PFSK-1 (cell line): ENCODE data around the gene HAO2.

Experiments
- FOXP2 ChIP-seq: optimal IDR thresholded peaks from 2 replicates; pipeline ENCODE3; 2011; ENCODE audit warnings: borderline replicate concordance, control low read depth, inconsistent platforms; ENCODE audit not compliant: insufficient read depth; ENCODE audit errors: extremely low read length, extremely low read depth
- POLR2AphosphoS5 ChIP-seq: IDR thresholded peaks from 2 replicates; pipeline ENCODE4 v1.6.1; 2012; ENCODE audit warnings: low read depth, mild to moderate bottlenecking, control low read depth, low read length, moderate library complexity
- SIN3A ChIP-seq: IDR thresholded peaks from 2 replicates; pipeline ENCODE4 v1.6.1; 2012; ENCODE audit warnings: mild to moderate bottlenecking, low read length, moderate library complexity, borderline replicate concordance; ENCODE audit not compliant: insufficient read depth
- TAF1 ChIP-seq: IDR thresholded peaks from 2 replicates; pipeline ENCODE4 v1.6.1; 2012; ENCODE audit warnings: low read length, control low read depth, borderline replicate concordance; ENCODE audit not compliant: insufficient read depth
- TF ChIP-seq, protein P1 (sequence below), 2 experiments: IDR thresholded peaks; 2 replicates each; pipeline versions ENCODE4 v1.6.1 to v1.8.0; 2011 to 2012; ENCODE audit warnings: low read depth in 2 of 2, low read length in 2 of 2, control low read depth in 1 of 2, inconsistent platforms in 1 of 2, mild to moderate bottlenecking in 1 of 2, moderate library complexity in 1 of 2; ENCODE audit not compliant: insufficient read depth in 1 of 2

Gene HAO2

DNA sequence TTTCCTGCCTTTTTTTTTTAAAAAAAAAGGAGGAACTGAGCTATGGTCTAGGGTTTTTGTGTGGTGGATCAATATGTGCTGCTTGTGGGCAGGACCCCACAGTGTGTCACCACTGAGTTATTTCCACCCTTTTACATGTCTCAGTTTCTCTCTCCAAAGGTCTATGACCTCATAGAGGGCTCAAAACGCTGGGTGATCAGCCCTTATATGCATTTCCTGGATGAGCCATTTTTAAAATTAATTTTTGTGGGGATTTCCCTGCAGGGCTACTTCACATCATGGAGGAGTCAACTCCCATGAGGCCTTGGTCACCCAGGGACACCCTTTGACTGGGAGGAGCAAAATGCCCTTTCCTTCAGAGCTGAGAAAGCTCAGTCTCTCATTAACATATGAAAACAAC, 20.7 kb upstream of the HAO2 start:
- TF ChIP-seq FOXP2, result no peak
- no peak for TF ChIP-seq SIN3A
- TF ChIP-seq, protein P1, sequence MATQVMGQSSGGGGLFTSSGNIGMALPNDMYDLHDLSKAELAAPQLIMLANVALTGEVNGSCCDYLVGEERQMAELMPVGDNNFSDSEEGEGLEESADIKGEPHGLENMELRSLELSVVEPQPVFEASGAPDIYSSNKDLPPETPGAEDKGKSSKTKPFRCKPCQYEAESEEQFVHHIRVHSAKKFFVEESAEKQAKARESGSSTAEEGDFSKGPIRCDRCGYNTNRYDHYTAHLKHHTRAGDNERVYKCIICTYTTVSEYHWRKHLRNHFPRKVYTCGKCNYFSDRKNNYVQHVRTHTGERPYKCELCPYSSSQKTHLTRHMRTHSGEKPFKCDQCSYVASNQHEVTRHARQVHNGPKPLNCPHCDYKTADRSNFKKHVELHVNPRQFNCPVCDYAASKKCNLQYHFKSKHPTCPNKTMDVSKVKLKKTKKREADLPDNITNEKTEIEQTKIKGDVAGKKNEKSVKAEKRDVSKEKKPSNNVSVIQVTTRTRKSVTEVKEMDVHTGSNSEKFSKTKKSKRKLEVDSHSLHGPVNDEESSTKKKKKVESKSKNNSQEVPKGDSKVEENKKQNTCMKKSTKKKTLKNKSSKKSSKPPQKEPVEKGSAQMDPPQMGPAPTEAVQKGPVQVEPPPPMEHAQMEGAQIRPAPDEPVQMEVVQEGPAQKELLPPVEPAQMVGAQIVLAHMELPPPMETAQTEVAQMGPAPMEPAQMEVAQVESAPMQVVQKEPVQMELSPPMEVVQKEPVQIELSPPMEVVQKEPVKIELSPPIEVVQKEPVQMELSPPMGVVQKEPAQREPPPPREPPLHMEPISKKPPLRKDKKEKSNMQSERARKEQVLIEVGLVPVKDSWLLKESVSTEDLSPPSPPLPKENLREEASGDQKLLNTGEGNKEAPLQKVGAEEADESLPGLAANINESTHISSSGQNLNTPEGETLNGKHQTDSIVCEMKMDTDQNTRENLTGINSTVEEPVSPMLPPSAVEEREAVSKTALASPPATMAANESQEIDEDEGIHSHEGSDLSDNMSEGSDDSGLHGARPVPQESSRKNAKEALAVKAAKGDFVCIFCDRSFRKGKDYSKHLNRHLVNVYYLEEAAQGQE (IDR thresholded peaks at IDR 0.05; ENCODE audit: insufficient read depth in 1 of 2, low read depth in 2 of 2, low read length in 2 of 2), result no peak
- TF ChIP-seq TAF1, result no peak
- TF ChIP-seq POLR2AphosphoS5, result no peak

DNA sequence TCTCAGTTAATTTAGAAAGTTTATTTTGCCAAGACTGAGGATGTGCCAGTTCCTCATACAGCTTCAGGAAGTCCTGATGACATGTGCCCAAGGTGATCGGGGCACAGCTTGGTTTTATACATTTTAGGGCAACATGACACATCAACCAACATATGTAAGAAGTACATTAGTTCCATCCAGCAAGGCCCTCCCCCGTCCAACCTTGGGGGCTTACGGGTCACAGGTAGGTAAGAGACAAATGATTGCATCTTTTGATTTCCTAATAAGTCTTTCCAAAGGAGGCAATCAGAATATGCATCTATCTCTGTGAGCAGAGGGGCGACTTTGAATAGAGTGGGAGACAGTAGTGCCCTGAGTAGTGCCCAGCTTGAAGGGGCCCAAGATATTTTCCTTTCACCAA, 19.6 kb upstream of the HAO2 start:
- TF ChIP-seq, protein P1 (IDR thresholded peaks at IDR 0.05; ENCODE audit: insufficient read depth in 1 of 2, low read depth in 2 of 2, low read length in 2 of 2), result no peak
- no peak for TF ChIP-seq POLR2AphosphoS5
- no peak for TF ChIP-seq FOXP2
- no peak for TF ChIP-seq SIN3A
- TF ChIP-seq TAF1, result no peak

DNA sequence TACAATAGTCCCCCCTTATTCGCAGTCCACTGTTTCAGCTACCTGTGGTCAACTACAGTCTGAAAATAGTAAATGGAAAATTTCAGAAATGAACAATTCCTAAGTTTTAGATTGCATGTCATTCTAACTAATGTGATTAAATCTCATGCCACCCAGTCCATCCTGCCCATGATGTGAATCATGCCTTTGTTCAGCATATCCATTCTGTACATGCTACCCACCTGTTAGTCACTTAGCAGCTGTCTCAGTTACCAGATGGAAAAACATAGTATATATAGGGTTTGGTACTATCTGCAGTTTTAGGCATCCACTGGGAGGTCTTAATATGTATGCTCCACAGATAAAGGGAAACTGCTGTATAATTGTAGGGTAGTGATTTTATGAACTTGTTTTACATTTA, 16.6 kb upstream of the HAO2 start:
- TF ChIP-seq, protein P1 (IDR thresholded peaks at IDR 0.05; ENCODE audit: insufficient read depth in 1 of 2, low read depth in 2 of 2, low read length in 2 of 2), result no peak
- TF ChIP-seq SIN3A (no peak), POLR2AphosphoS5 (no peak)

DNA sequence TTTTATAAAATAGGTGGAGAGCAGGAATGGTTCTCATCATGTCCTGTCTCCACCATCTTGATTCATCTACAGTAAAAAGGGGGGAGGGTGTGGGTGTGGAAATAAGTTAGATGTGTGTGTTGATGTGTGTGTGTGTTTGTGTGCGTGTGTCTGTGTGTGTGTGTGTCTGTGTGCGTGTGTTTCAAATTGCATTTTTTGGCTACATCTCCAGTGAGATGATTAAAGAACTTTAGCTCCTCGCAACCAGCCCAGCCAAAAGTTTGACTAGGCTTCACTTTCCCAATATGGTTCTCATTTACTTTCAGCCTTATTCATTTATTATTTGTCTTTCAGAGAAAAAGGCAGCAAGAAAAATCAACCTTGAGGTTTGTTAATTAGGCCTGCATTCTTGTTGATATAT, 14.7 kb upstream of the HAO2 start:
- no peak for TF ChIP-seq FOXP2
- TF ChIP-seq SIN3A, result no peak
- TF ChIP-seq, protein P1 (IDR thresholded peaks at IDR 0.05; ENCODE audit: insufficient read depth in 1 of 2, low read depth in 2 of 2, low read length in 2 of 2), result no peak
- TF ChIP-seq TAF1, result no peak
- no peak for TF ChIP-seq POLR2AphosphoS5

DNA sequence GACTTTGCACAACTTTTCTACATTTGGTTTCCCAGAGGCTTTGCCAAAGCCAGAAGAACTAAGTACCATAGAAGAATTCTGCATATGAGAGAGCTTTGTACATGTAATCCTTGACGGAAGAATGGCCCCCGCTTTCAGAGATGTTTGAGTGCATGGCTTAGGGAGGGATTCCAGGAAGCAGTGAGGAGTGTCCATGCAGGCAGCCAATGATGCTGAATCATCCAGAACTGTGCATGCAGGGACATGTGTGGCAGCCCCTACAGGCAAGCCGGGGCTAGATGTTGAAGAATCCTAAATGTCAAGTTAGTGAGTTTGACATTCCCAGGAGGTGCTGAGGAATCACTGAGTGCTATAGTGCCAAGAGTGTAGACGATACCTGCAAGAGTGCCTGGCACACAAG, 9.9 kb upstream of the HAO2 start:
- no peak for TF ChIP-seq POLR2AphosphoS5
- TF ChIP-seq TAF1, result no peak
- TF ChIP-seq FOXP2, result no peak
- no peak for TF ChIP-seq SIN3A
- TF ChIP-seq, protein P1 (IDR thresholded peaks at IDR 0.05; ENCODE audit: insufficient read depth in 1 of 2, low read depth in 2 of 2, low read length in 2 of 2), result no peak
